ENCODE data around the gene FAM20C.
A peak's percentile ranks its signal among the peaks of the same experiment; 100 is the strongest.

Gene FAM20C

GRCh38 chr7:159370-160270 is 32.8 kb upstream of the FAM20C start:
- no peak for DNase-seq

GRCh38 chr7:160958-161725 is 31.2 kb upstream of the FAM20C start:
- no peak for DNase-seq

DNA sequence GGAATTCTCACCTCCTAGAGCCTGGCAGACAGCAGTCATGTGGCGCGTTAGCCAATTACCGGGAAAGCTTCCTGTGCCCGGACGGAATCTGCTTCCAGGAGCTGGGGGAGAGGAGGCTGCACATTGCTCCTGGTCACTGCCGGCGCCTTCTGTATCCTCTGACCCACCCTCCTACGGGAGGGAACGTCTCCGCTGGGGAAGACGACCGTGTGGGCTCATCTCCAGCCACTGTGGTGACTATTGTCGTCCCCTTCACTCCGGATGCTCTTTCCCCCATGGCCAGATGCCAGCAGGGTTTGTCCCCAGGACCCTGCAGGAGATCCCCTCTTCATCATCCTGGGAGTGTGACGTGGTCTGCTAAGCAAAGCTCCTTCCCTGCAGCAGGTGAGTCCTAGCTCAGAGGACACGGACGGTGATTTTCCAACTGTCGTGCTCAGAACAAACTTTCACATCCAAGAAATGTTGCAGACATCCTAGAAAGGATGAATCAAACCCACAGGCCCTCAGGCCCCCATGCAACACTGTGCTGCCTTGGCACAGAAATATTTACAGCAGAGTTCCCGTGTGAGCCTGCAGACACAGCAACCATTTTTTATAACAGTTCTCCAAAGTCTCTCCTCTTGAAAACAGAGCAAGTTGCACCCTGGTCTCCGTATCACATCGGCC is 29.6 kb upstream of the FAM20C start:
- no peak for DNase-seq

DNA sequence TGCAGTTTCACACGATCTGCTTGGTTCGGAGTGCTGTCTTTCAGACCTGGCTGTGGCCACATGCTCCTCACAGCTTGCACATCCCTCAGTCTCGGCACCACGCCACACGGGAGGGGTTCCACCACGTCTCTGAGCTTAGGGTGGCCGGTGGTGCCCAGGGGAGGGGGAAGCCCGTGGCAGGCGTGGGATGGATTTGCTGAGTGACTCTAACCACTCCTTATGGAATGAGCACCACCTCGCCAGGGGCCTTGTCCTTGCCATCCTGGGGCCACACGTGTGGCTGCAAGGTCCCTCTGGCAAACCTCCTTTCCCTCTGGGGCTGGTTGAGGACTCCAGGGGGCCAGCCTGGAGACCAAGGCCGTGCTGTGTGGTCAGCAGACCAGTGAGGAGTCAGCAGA is 29.1 kb upstream of the FAM20C start:
- DNase-seq = no peak

DNA sequence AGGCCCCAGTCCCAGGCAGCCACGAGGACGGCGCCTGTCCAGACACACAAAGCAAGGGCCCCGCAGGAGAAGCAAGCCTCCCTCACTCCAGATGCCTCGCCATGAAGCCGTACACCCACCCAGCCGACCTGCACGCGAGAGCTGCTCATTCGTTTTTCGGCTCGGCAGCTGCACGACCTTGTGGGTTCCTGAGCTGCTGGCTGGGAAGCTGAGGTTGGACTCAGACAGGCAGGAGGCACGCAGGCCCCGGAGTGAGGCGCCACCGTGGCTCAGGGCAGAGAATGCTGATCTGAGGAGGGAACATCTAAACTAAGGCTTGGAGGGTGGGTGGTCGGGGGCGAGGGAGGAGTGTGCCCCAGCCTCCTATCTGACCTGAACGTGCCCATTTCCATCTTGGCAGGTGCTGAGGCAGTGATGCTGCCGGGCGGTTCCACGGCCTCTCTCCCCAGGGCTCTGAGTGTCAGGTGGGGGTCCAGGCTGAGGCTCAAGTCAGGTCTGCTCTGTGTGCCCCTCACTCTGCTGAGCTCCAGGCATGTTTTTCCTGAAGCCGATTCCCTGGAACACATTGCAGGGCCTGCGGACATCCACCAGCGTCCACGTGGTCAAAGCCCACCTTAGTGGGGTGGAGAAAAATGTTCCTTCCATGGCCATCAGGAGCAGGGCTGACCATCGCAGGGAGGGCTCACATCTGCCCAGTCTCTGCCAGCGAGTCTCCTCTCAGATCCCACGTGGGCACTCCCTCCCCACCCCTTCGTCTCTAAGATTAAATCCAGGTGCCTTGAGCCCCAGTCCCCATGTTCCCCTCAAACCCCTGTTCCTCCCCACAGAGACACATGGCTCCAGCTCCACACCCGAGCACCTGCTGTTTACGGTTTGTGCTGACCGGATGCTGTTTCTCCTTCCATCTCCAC is 28.1 kb upstream of the FAM20C start:
- DNase-seq = no peak

DNA sequence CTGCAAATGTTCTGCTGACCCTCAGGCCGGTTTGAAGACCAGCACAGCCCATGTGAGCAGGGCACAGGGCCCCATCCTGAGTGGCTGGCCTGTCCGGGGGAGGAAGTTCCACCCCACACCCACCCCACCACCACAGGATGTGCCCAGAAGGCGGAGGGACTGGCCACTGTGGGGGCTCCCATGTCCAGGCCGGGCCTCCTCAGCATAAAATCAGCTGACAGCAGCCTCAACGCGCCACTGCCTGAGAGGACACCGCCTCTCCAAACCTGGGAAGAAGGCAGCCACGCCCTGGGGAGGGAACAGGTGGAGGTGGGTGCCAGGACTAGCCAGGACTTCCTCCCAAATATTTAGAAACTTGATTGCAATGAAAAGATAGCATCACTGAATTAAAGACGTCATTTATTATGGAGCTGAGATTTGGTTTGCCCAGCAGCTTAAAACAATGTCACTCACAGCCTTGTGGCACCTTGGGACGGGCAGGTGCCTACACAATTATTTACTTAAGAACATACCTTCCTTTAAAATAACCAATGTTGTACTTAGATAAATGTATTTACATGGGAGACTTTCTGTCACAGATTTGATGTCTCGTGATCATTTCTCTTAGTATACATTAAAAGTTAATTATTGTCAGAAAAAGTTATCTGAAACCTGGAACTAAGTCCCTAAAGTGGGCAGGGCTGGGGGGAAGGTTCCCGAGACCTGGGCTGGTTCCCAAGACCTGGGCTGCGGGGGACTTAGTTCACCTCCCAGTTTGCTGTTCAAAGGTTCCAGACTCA is 27.3 kb upstream of the FAM20C start:
- no peak for DNase-seq

- no peak for DNase-seq
These were observed 26.6 kb upstream of the FAM20C start for GRCh38 chr7:165661-166337.

DNA sequence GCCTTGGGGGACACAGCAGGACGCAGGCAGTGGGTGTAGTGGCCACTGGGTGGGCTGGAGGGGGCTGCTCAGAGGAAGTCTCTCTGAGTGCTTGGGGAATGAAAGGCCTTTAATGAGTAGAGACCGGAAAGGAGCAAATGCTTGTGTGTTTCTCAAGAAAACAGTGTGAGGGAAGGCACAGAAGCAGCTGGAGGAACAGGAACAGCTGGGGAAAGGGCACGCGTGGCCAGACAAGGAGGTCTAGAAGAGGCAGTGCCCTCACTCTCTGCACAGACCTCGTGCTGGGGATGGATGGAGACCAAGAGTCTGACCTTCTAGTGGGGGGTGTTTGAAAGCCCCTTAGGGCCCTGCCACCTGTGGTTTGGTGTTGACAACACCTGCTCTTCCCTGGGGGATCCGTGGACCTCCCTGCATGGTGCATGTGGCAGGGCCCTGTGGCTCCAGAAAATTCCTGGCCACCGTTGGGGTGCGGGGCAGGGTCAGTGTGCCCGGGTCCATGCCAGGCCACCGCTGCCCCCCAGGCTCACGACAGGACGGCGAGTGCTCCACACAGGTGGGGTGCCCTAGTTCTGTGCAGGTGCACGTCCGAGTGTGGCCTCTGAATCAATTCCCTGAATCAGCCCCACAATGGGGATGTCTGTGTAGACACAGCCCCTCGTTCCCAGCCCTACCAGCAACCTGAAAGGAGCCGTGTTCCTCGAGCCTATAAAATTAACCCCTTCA is 25.9 kb upstream of the FAM20C start:
- peak in 1 of 2 donors; percentile 34 for DNase-seq

- peak; percentile 51 to 53 for DNase-seq
These were observed 25.1 kb upstream of the FAM20C start for GRCh38 chr7:167090-167855.

DNA sequence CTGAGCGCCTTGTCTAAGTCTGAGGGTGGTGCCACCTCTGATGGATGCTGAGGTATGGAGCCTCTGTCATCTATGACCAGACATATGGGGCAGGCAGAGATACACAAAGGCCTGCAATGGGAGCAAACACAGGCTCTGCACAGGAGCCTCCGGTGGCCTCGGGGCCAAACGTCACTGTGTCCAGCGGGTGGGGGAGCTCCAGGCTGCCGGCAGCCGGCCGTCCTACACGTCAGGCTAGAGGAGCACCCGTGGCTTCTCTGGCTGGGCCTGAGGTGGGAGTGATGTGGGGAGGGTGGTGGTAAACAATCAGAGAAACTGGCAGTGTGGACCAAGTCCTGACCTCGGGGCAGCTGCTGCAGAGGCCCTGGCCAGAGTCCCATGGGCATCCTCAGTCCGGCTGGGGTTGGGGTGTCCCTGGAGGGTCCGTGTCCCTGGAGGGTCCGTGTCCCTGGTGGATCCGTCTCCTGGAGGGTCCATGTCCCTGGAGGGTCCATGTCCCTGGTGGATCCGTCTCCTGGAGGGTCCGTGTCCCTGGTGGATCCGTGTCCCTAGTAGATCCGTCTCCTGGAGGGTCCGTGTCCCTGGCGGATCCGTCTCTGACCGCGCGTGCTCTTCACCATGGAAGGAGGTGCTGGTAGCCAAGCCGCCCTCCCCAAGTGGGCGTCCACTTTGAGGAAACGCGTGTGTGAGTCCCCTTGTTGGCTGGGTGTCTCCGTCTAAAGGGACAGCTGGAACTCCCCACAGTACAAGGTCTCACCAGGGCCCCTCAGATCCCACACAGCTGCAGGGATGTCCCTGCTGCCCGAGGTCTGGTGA is 24.2 kb upstream of the FAM20C start:
- DNase-seq = no peak

DNA sequence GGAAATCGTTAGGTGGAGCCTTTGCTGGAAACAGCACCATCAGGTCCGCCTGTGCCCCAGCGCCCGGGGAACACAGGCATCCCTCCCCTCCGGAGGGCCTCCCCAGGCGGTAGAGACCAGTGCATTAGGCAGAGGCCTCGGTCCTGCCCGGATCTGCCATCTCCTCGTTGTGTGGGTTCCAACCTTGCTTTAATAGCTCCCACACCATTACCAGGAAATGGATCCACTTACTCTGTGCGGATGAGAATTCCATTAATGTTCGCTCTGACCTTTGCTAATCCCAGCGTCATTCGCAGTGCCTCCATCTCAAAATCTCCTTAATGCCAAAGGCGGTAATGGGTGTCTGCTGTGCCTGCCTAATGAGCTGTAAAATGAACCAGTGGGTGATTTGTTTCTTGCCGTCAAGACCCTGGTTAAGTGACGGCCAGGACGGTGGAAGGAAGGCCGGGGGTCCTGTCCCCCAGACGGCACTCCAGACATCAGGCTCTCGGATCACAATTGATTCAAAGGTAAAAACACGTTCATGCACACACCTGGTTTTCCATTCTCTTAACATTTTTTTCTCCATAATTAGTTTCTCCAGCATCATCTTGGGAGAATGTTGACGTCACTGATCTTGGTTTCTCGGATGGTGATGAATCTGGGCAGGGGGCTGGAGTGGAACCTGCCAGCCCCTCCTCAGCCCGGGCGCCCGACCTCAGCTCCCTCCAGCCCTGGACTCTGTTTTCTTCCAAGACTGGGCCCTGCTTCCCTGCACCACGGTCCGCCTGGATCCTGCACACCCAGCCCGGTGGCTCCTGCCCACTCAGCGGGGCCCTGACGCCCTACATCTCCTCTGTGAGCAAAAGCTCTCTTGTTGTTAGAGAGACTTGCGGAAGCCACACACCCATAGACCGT is 22.8 kb upstream of the FAM20C start:
- no peak for DNase-seq

DNA sequence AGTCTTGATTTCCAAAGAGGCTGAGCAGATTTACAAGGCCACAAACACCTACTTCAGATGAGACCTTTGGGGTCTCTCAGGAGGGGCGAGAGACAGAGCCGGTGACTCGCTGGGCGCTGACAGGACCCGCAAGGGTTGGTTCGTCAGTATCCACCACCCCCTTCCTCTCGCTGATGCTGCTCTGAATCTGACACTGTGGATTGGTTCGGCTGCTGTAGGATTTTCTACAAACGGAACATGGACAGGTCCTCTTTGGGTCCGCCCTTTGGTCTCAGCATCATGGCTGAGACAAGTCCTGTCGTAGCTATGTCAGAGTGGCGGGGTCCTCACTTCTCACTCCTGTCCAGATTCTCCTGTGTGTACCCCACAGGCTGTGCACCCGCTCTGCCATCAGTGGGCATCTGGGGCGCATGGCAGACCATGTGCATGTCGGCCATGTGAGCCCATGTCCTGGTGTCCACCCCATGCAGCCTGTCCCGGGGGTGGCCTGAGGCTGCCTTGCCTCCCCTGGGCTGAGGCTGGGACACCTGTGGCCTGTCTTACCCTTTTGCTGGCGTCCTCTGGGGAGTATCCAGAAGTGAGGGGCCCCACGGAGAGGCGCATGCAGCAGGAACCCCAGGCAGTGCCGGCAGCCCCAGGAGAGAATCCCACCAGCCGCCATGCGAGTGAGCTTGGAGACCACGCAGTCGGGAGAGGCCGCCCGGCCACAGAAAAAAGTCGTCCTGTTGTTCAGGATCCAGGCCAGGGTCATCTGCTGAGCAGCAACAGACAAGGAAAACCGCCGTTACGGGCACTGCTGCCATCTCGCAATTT is 21.6 kb upstream of the FAM20C start:
- no peak for DNase-seq

DNA sequence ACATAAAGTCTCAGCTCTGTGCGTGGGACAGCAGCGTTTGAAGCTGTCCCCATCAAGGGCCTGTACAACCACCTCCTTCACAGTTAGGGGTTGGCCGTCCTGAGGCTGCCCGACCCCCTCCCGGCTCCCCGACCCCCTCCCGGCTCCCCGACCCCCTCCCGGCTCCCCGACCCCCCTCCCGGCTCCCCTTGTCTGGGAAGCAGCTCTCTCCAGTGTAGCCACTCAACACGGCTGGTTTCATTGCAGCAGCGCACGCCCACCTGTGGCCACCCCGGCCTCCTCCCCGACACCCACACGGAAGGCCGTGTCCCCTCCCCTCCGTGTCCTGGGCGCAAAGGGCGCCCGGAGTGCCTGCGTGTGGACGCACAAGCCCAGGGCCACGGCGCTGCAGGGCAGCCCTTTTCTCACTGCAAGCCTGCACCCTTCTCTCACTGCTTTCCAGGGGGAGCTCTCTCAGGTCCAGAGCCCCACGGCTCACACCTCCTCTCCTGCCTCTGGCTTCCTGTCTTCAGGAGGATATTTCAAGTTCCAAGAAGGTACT is 20.9 kb upstream of the FAM20C start:
- no peak for DNase-seq

GRCh38 chr7:171912-172515 is 20.4 kb upstream of the FAM20C start:
- no peak for DNase-seq

GRCh38 chr7:173209-173918 is 19.0 kb upstream of the FAM20C start:
- DNase-seq = no peak
